WTC11 (cell line): ENCODE measurements around the gene EVL.

Source experiments
- ETV6 ChIP-seq: sonication (generic); formaldehyde crosslinking; IDR thresholded peaks from 2 replicates; pipeline ENCODE4 v1.8.1; 2022; ENCODE audit warnings: mild to moderate bottlenecking, missing genetic modification reagents
- IRF1 ChIP-seq: sonication (generic); formaldehyde crosslinking; IDR thresholded peaks from 2 replicates; pipeline ENCODE4 v1.8.0; 2023; ENCODE audit warnings: missing genetic modification reagents
- KAT7 ChIP-seq: sonication (generic); formaldehyde crosslinking; IDR thresholded peaks from 2 replicates; pipeline ENCODE4 v1.8.1; 2023; ENCODE audit warnings: missing genetic modification reagents, mild to moderate bottlenecking, borderline replicate concordance
- NR1H2 ChIP-seq: sonication (generic); formaldehyde crosslinking; IDR thresholded peaks from 2 replicates; pipeline ENCODE4 v1.9.0; 2021; ENCODE audit warnings: mild to moderate bottlenecking, moderate library complexity, missing genetic modification reagents
- ZNF138 ChIP-seq: sonication (generic); formaldehyde crosslinking; conservative IDR thresholded peaks from 2 replicates; pipeline ENCODE4 v1.8.1; 2022; ENCODE audit warnings: mild to moderate bottlenecking, moderate library complexity, missing genetic modification reagents
- ZNF263 ChIP-seq: sonication (generic); formaldehyde crosslinking; IDR thresholded peaks from 2 replicates; pipeline ENCODE4 v1.8.1; 2022; ENCODE audit warnings: low read depth, mild to moderate bottlenecking, moderate library complexity, missing genetic modification reagents
- TF ChIP-seq, protein P1 (sequence below): fragments of 200-600 bp; IDR thresholded peaks from 2 replicates; pipeline ENCODE4 v1.8.0; 2022; ENCODE audit warnings: antibody characterized with exemption
- TF ChIP-seq, protein P2 (sequence below): sonication (generic); formaldehyde crosslinking; IDR thresholded peaks from 2 replicates; pipeline ENCODE4 v1.8.1; 2022; ENCODE audit warnings: low read depth, mild to moderate bottlenecking, moderate library complexity, missing genetic modification reagents, borderline replicate concordance
- TF ChIP-seq, protein P3 (sequence below): sonication (generic); formaldehyde crosslinking; conservative IDR thresholded peaks from 2 replicates; pipeline ENCODE4 v1.8.1; 2022; ENCODE audit warnings: mild to moderate bottlenecking, missing genetic modification reagents

DNA sequence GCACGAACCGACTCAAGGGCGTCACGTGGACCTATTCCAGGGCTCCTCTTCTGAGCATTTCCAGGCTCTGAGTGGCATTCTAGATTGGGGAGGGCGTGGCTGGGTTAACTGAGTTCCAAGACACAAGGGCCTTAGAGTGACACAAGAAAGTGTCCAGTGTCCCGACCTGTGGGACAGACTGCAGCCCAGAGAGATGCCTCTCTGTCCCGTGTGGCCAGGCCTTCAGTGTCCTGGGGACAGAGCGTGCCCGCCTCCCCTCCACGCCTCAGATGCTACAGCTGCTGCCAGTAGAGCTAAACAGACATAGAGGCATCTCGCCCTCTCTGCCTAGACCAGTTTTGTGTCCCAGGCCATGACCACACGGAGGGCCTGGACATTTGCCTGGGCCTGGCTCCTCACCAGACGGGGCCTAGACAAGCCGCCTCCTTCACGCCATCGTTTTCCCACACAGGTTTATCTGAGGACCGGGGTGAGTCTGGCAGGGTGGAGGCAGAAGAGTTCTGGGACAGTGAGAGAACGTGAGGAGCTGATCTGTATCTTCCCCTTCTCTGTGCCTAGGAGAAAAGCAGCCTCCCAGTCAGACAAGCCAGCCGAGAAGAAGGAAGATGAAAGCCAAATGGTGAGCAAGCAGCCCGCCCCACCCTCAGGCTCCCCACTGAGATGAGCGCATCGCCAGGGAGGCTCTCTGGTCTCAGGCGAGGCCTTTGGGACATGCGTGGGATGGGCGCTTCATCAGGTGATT is 67.1 kb downstream of the EVL start:
- TF ChIP-seq, protein P1, sequence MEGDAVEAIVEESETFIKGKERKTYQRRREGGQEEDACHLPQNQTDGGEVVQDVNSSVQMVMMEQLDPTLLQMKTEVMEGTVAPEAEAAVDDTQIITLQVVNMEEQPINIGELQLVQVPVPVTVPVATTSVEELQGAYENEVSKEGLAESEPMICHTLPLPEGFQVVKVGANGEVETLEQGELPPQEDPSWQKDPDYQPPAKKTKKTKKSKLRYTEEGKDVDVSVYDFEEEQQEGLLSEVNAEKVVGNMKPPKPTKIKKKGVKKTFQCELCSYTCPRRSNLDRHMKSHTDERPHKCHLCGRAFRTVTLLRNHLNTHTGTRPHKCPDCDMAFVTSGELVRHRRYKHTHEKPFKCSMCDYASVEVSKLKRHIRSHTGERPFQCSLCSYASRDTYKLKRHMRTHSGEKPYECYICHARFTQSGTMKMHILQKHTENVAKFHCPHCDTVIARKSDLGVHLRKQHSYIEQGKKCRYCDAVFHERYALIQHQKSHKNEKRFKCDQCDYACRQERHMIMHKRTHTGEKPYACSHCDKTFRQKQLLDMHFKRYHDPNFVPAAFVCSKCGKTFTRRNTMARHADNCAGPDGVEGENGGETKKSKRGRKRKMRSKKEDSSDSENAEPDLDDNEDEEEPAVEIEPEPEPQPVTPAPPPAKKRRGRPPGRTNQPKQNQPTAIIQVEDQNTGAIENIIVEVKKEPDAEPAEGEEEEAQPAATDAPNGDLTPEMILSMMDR: no peak
- TF ChIP-seq IRF1 (CRISPR knock-in tag) (no peak), NR1H2 (CRISPR knock-in tag) (no peak), ZNF263 (no peak), KAT7 (CRISPR knock-in tag) (no peak), ETV6 (CRISPR knock-in tag) (no peak), ZNF138 (no peak)
- TF ChIP-seq, protein P2, sequence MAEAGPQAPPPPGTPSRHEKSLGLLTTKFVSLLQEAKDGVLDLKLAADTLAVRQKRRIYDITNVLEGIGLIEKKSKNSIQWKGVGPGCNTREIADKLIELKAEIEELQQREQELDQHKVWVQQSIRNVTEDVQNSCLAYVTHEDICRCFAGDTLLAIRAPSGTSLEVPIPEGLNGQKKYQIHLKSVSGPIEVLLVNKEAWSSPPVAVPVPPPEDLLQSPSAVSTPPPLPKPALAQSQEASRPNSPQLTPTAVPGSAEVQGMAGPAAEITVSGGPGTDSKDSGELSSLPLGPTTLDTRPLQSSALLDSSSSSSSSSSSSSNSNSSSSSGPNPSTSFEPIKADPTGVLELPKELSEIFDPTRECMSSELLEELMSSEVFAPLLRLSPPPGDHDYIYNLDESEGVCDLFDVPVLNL (CRISPR knock-in tag): no peak
- TF ChIP-seq, protein P3, sequence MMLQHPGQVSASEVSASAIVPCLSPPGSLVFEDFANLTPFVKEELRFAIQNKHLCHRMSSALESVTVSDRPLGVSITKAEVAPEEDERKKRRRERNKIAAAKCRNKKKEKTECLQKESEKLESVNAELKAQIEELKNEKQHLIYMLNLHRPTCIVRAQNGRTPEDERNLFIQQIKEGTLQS (CRISPR knock-in tag): no peak
